Sigmoid colon (tissue), 4 donors: ENCODE measurements around the gene KAZN.

ENCODE experiments used
- CTCF ChIP-seq, 4 experiments: fragments of 450-650 bp in 3 of 4; fragments of 200-600 bp in 1 of 4; IDR thresholded peaks; one replicate each; pipeline ENCODE4 v1.5.1; 2016 to 2019; ENCODE audit warnings: antibody characterized with exemption in 4 of 4, mild to moderate bottlenecking in 3 of 4, moderate library complexity in 2 of 4
- POLR2A ChIP-seq, 2 donors: fragments of 450-650 bp; IDR thresholded peaks; one replicate each; pipeline ENCODE4 v1.6.1; 2016; ENCODE audit warnings: antibody characterized with exemption in 2 of 2, mild to moderate bottlenecking in 2 of 2, moderate library complexity in 2 of 2
- POLR2AphosphoS5 ChIP-seq, 4 donors: sonication (generic); formaldehyde crosslinking; IDR thresholded peaks; one replicate each; pipeline ENCODE4 v1.6.1; 2017; ENCODE audit warnings: antibody characterized with exemption in 4 of 4

GRCh38 chr1:14895727-14896126, 297.2 kb downstream of the KAZN start:
- TF ChIP-seq CTCF (IDR thresholded peaks at IDR 0.05) (no peak), POLR2AphosphoS5 (IDR thresholded peaks at IDR 0.05) (no peak), POLR2A (IDR thresholded peaks at IDR 0.05) (no peak)
